Effector memory CD8-positive, alpha-beta T cell (primary cell): ENCODE data around the gene TRIM44.
A peak's percentile ranks its signal among the peaks of the same experiment; 100 is the strongest.
"Not testable (repeated sequence)": the region's sequence is repeated elsewhere in the genome, so short reads cannot be mapped to it uniquely, and the experiment has no call there.

ENCODE experiments used
- ATAC-seq: fragments of 150-1000 bp; cut with Tn5 transposase; replicated peaks from 2 replicates; pipeline ENCODE4 v1.10.0; 2021; ENCODE audit warnings: mild to moderate bottlenecking, moderate library complexity
- DNase-seq, 3 experiments: peaks; one replicate each; pipeline ENCODE4 v3.0.0; 2021
- H3K27ac Mint-ChIP-seq, 2 donors: one replicate each; pipeline ENCODE4 v1.8.0; 2022; ENCODE audit warnings: mild to moderate bottlenecking in 2 of 2, mixed read lengths in 2 of 2, moderate library complexity in 2 of 2
- H3K27me3 Mint-ChIP-seq, 2 donors: one replicate each; pipeline ENCODE4 v1.8.0; 2022; ENCODE audit warnings: mixed read lengths in 2 of 2
- H3K36me3 Mint-ChIP-seq: one replicate; pipeline ENCODE4 v1.8.0; 2022; ENCODE audit warnings: mild to moderate bottlenecking, moderate library complexity, mixed read lengths; ENCODE audit not compliant: insufficient read depth
- H3K4me1 Mint-ChIP-seq, 2 donors: one replicate each; pipeline ENCODE4 v1.8.0; 2022; ENCODE audit warnings: low read depth in 2 of 2, mixed read lengths in 2 of 2
- H3K4me3 Mint-ChIP-seq, 2 donors: one replicate each; pipeline ENCODE4 v1.8.0; 2022; ENCODE audit warnings: mild to moderate bottlenecking in 2 of 2, mixed read lengths in 2 of 2, moderate library complexity in 2 of 2
- H3K9me3 Mint-ChIP-seq, 2 donors: one replicate each; pipeline ENCODE4 v1.8.0; 2022; ENCODE audit warnings: mixed read lengths in 2 of 2

TRIM44 gene

DNA sequence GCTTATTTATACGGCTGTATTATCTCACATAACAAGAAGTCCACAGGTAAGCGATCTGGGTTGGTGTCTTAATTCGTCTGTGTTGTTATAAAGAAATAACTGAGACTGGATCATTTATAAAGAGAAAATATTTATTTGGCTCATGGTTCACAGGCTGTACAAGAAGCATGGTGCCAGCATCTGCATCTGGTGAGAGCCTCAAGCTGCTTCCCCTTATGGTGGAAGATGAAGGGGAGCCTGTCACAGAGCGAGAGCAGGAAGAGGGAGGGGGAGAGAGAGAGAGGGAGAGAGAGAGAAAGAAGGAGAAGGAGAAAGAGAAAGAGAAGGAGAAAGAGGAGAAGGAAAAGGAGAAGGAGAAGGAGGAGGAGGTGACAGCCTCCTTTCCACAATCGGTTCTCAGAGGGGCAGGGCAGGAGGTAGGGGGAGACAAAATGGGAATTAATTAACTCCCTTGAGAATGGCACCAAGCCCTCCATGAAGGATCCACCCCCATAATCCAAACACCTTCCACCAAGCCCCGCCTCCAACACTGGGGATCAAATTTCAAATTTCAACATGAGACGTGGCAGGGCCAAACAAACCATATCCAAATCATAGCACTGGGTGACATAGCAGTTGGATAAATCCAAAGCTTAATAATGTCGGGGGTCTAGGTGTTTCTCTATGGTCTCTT lies 15.0 kb upstream of the TRIM44 start:
- Mint-ChIP-seq H3K27me3 (peaks cover 37 to 53% of the 10 kb centered on the region in 2 donors), H3K9me3 (no peaks in the 10 kb centered on the region), H3K27ac (no peak overlapping the region), H3K36me3 (peaks cover 3% of the 10 kb centered on the region), H3K4me3 (no peak overlapping the region), H3K4me1 (no peaks in the 10 kb centered on the region)
- ATAC-seq = no peak
- no peak for DNase-seq

DNA sequence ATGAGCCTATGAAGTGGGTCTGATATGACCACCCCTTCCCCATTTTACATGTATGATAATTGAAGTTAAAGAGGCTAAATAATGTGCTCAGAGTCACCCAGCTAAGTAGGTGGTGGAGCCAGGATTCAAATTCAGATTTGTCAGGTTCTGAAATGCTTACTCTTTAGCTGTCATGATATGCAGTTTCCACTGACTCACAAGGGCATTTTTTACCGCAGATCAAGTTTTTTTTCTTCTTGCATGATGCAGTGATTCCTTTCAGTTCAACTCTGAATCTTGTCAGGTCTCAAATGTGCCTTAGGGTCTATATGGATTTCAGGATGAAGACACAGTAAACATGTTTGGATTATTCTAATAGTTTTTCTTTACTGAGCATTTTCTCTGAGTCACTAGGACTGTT lies 12.6 kb upstream of the TRIM44 start:
- Mint-ChIP-seq H3K9me3 (no peaks in the 10 kb centered on the region), H3K27ac (no peak overlapping the region), H3K4me3 (no peak overlapping the region), H3K4me1 (no peaks in the 10 kb centered on the region), H3K36me3 (peaks cover 3% of the 10 kb centered on the region), H3K27me3 (peaks cover 61 to 68% of the 10 kb centered on the region in 2 donors)
- DNase-seq = no peak
- ATAC-seq = no peak

- Mint-ChIP-seq H3K36me3 (peaks cover 3% of the 10 kb centered on the region), H3K4me3 (no peak overlapping the region), H3K4me1 (no peaks in the 10 kb centered on the region), H3K9me3 (no peaks in the 10 kb centered on the region), H3K27me3 (peaks cover 65 to 72% of the 10 kb centered on the region in 2 donors), H3K27ac (no peak overlapping the region)
- DNase-seq (no peak), ATAC-seq (no peak)
These were observed 12.1 kb upstream of the TRIM44 start for GRCh38 chr11:35650467-35650866.

GRCh38 chr11:35651263-35651662 lies 11.3 kb upstream of the TRIM44 start:
- ATAC-seq (no peak), DNase-seq (no peak)
- H3K4me3 Mint-ChIP-seq = no peak overlapping the region
- H3K9me3 Mint-ChIP-seq = no peaks in the 10 kb centered on the region
- H3K36me3 Mint-ChIP-seq = peaks cover 3% of the 10 kb centered on the region
- H3K27ac Mint-ChIP-seq = no peak overlapping the region
- H3K4me1 Mint-ChIP-seq = no peaks in the 10 kb centered on the region
- H3K27me3 Mint-ChIP-seq = peaks cover 73% of the 10 kb centered on the region in 2 donors

GRCh38 chr11:35652786-35653185 lies 9.8 kb upstream of the TRIM44 start:
- peaks cover 73 to 79% of the 10 kb centered on the region in 2 donors for H3K27me3 Mint-ChIP-seq
- not testable (repeated sequence) for H3K4me1 Mint-ChIP-seq, H3K36me3 Mint-ChIP-seq, ATAC-seq, DNase-seq, H3K9me3 Mint-ChIP-seq, H3K4me3 Mint-ChIP-seq, H3K27ac Mint-ChIP-seq

DNA sequence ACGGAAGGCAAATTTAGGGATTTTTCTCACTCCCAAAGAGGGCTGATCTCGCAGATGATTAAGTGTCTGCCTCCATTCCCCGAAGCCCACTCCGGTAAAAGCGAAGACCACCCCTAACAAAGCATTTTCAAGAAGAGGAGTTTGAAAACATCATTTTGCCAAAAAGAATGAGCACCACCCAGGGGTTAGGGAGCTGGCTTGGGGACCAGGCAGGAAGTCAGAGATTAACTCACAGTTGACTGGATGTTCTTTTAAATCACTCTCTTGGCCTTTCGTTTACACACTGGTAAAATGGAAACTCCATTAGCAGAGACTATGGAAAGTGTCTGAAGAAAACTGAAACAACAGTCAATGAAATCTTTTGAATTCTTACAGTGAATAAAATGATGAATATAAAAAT lies 7.9 kb upstream of the TRIM44 start:
- Mint-ChIP-seq H3K4me3 (no peak overlapping the region), H3K27me3 (peaks cover 76 to 80% of the 10 kb centered on the region in 2 donors), H3K9me3 (no peaks in the 10 kb centered on the region), H3K36me3 (peaks cover 3% of the 10 kb centered on the region), H3K4me1 (no peaks in the 10 kb centered on the region), H3K27ac (no peak overlapping the region)
- DNase-seq (no peak), ATAC-seq (no peak)

DNA sequence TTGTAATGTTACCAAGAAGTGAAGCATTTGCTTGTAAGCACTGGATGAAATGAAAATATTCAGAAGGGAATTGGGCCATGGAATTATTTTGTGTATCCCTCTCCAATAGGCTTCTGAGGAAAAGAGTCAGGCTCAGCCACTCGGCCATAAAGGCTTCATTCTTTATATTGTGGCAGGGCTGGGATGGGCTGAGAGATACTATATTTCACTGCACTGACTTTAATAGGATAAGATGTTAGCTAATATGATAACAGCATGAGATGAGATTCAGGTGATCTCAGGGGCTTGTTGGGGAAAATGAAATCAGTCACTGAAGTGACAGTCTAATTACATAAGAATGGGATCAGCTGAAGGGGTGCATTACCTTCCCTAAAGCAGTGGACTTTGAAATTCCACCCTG lies 7.3 kb upstream of the TRIM44 start:
- peaks cover 76 to 80% of the 10 kb centered on the region in 2 donors for H3K27me3 Mint-ChIP-seq
- no peak for ATAC-seq

DNA sequence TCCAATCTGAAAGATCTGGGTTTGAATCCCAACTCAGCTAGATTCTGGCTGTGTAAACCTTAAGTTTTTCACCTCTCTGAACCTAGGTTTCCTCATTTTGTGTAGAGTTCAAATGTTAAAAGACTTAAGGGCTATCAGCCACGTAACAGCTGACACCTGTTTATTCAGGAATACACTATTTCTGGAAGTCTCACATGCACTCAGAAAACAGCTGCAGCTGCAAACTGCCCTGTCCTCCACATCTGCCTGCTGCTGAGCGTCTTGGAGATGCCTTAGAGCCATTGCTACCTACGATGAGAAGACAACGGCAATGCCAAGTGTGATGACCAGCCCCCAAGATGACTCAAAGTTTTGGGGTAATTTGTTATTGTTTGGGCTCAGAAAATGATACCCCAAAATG lies 6.7 kb upstream of the TRIM44 start:
- ATAC-seq (no peak), DNase-seq (no peak)
- no peaks in the 10 kb centered on the region for H3K4me1 Mint-ChIP-seq
- H3K4me3 Mint-ChIP-seq = no peak overlapping the region
- H3K27me3 Mint-ChIP-seq = peaks cover 70 to 74% of the 10 kb centered on the region in 2 donors
- no peaks in the 10 kb centered on the region for H3K9me3 Mint-ChIP-seq
- peaks cover 2% of the 10 kb centered on the region for H3K36me3 Mint-ChIP-seq
- no peak overlapping the region for H3K27ac Mint-ChIP-seq

More for the DNA sequence above, 7.3 kb upstream of the TRIM44 start:
- no peaks in the 10 kb centered on the region for H3K9me3 Mint-ChIP-seq
- H3K4me3 Mint-ChIP-seq = no peak overlapping the region
- no peaks in the 10 kb centered on the region for H3K4me1 Mint-ChIP-seq
- DNase-seq = no peak
- H3K36me3 Mint-ChIP-seq = peaks cover 3% of the 10 kb centered on the region
- no peak overlapping the region for H3K27ac Mint-ChIP-seq

DNA sequence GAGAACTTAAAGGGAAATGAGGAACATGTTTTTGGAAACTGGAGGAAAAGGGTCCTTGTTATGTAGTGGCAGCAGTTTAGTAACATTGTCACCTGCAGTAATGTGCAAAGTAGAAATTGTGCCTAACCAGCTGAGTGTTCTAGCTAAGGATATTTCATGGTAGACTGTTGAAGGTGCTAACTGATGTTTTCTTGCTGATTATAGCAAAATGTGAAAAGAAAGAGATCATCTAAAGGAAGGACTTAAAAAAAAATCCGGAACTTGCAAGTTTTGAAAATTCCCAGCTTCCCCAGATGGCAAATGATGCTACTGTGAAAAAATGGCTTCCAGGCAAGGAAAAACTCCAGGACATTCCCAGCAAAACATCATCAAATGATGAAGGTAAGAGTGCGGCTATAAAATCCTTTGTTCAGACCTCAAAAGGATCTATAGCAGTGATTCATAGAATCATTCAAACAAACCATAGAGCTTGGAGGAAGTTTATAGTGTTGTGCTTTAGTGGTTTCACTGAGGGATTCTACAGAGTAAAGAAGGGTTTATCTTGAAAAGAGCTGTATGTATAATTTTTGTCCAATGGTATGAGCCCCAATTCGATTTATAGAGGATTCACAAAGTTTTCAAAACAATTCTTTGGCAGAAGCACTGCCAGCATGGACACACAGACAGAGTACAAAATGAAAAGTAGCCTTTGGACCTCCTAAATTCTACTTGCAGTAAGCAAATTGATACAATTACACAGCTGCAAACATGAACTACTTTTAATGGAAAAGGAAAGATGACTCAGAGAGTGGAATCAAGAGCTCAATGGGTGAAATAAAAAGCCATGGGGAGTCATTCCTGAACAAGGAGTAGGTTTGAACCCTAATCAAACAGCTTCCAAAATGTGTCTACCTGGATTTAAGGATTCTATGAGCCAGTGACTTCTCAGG lies 4.3 kb upstream of the TRIM44 start:
- no peak for ATAC-seq

GRCh38 chr11:35661534-35661933 lies 1.0 kb upstream of the TRIM44 start:
- Mint-ChIP-seq H3K4me1 (peaks cover 22 to 27% of the 10 kb centered on the region in 2 donors), H3K36me3 (peaks cover 14% of the 10 kb centered on the region), H3K9me3 (peaks cover 5 to 8% of the 10 kb centered on the region in 2 donors), H3K27ac (peak overlapping the region in 1 of 2 donors; percentile 92), H3K27me3 (peaks cover 23 to 26% of the 10 kb centered on the region in 2 donors), H3K4me3 (peak overlapping the region; percentile 91 to 93)
- ATAC-seq (no peak), DNase-seq (no peak)

More for the DNA sequence above, 4.3 kb upstream of the TRIM44 start:
- Mint-ChIP-seq H3K4me3 (no peak overlapping the region), H3K27me3 (peaks cover 54 to 55% of the 10 kb centered on the region in 2 donors), H3K9me3 (peaks cover 3 to 5% of the 10 kb centered on the region in 2 donors), H3K36me3 (peaks cover 10% of the 10 kb centered on the region), H3K4me1 (peaks cover 11 to 15% of the 10 kb centered on the region in 2 donors), H3K27ac (no peak overlapping the region)
- DNase-seq = no peak

- H3K9me3 Mint-ChIP-seq = peaks cover 5 to 8% of the 10 kb centered on the region in 2 donors
- peak overlapping the region; percentile 92 to 96 for H3K27ac Mint-ChIP-seq
- H3K27me3 Mint-ChIP-seq = peaks cover 17 to 19% of the 10 kb centered on the region in 2 donors
- ATAC-seq (peak; percentile 37), DNase-seq (no peak)
- peak overlapping the region; percentile 91 to 93 for H3K4me3 Mint-ChIP-seq
- H3K4me1 Mint-ChIP-seq = peaks cover 22 to 27% of the 10 kb centered on the region in 2 donors
- peaks cover 14% of the 10 kb centered on the region for H3K36me3 Mint-ChIP-seq
These were observed 420 bp upstream of the TRIM44 start for GRCh38 chr11:35662061-35662648.

DNA sequence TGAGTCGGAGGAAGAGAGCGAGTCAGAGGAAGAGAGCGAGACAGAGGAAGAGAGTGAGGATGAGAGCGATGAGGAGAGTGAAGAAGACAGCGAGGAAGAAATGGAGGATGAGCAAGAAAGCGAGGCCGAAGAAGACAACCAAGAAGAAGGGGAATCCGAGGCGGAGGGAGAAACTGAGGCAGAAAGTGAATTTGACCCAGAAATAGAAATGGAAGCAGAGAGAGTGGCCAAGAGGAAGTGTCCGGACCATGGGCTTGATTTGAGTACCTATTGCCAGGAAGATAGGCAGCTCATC lies 780 bp downstream of the TRIM44 start:
- Mint-ChIP-seq H3K4me1 (peaks cover 22 to 33% of the 10 kb centered on the region in 2 donors), H3K9me3 (peaks cover 5 to 8% of the 10 kb centered on the region in 2 donors), H3K36me3 (peaks cover 14% of the 10 kb centered on the region), H3K4me3 (peak overlapping the region; percentile 91 to 93), H3K27me3 (peaks cover 5 to 9% of the 10 kb centered on the region in 2 donors), H3K27ac (peak overlapping the region; percentile 92 to 96)
- ATAC-seq (no peak), DNase-seq (peak in 1 of 3 experiments; percentile 1)

- Mint-ChIP-seq H3K9me3 (peaks cover 5 to 8% of the 10 kb centered on the region in 2 donors), H3K36me3 (peaks cover 14% of the 10 kb centered on the region), H3K4me3 (peak overlapping the region in 1 of 2 donors; percentile 91), H3K27ac (peak overlapping the region in 1 of 2 donors; percentile 24), H3K27me3 (no peaks in the 10 kb centered on the region), H3K4me1 (peaks cover 28 to 42% of the 10 kb centered on the region in 2 donors)
- DNase-seq = no peak
- no peak for ATAC-seq
These were observed 2.4 kb downstream of the TRIM44 start for GRCh38 chr11:35664977-35665441.
